Measurements from ENCODE around the gene MAP3K4. TPM values are rescaled to one million over a fixed set of nuclear protein-coding genes. Genes with fewer than 3 reads are reported as not detected.
"Not testable (repeated sequence)": the region's sequence is repeated elsewhere in the genome, so short reads cannot be mapped to it uniquely, and the experiment has no call there.

The MAP3K4 gene
- total and polyA plus RNA-seq, 2 of the 8 experiments (the other 6 are each of a cell fraction or from before 2014, with no cell fraction given): 16.6 to 51.6 TPM

- 90% methylated on average over 16 of the region's 16 CpGs; no CpG with 5 or more reads in 1 of the 2 experiments for WGBS, 2 experiments (ENCODE audit: extremely low coverage in 1 of 2, insufficient coverage in 1 of 2, insufficient read length in 1 of 2, insufficient replicate concordance in 2 of 2, low coverage in 1 of 2, low lambda C conversion rate in 2 of 2, missing lambda C conversion rate in 1 of 2)
- H2BK120ac ChIP-seq (replicated peaks; ENCODE audit: low read depth, low read length); H3K18ac ChIP-seq (ENCODE audit: extremely low read depth, low read length); H3K14ac ChIP-seq (ENCODE audit: insufficient read length); H3K4me1 ChIP-seq (replicated peaks in 1 of 4; ENCODE audit: control insufficient read depth in 3 of 4, insufficient read depth in 4 of 4, low read length in 3 of 4); H2AK5ac ChIP-seq (ENCODE audit: low read depth, low read length); H4K91ac ChIP-seq (replicated peaks; ENCODE audit: insufficient read length, low read length); H2BK12ac ChIP-seq (ENCODE audit: low read depth, low read length); H3K4me2 ChIP-seq (ENCODE audit: insufficient read depth in 1 of 2, low read depth in 2 of 2, low read length in 2 of 2); FAIRE-seq; H3K79me2 ChIP-seq (ENCODE audit: control insufficient read depth in 1 of 2, insufficient read depth in 2 of 2, low read length in 2 of 2); H3K9me3 ChIP-seq (ENCODE audit: insufficient read depth in 2 of 2, low read depth in 1 of 2, low read length in 1 of 2); H4K5ac ChIP-seq (ENCODE audit: insufficient read length, low read depth, low read length); H3K79me1 ChIP-seq (ENCODE audit: low read depth, low read length); POLR2A ChIA-PET (ENCODE audit: partially characterized antibody); H2BK20ac ChIP-seq (ENCODE audit: low read length); H2BK5ac ChIP-seq (ENCODE audit: low read depth, low read length); H2AFZ ChIP-seq (ENCODE audit: low read length); H3K27me3 ChIP-seq (replicated peaks in 1 of 4; ENCODE audit: control insufficient read depth in 3 of 4, extremely low read depth in 1 of 4, insufficient read depth in 3 of 4, low read length in 3 of 4); H2BK15ac ChIP-seq (ENCODE audit: low read length); DNase-seq (ENCODE audit: low read depth in 1 of 2, low spot score in 2 of 2); H3K9ac ChIP-seq (replicated peaks in 1 of 4; ENCODE audit: extremely low read depth in 1 of 4, low read depth in 3 of 4, low read length in 3 of 4); H4K8ac ChIP-seq (ENCODE audit: extremely low read depth, insufficient read depth, low read length); H3K27ac ChIP-seq (ENCODE audit: low read depth, low read length); H3K36me3 ChIP-seq (ENCODE audit: control insufficient read depth in 2 of 4, insufficient read depth in 4 of 4, low read length in 3 of 4); H3K4ac ChIP-seq (replicated peaks; ENCODE audit: insufficient read length, low read depth, low read length); H3K23me2 ChIP-seq (ENCODE audit: low read depth, low read length); H3K4me3 ChIP-seq (ENCODE audit: extremely low read depth in 1 of 4, insufficient read depth in 2 of 4, low read depth in 3 of 4, low read length in 4 of 4); H4K20me1 ChIP-seq (replicated peaks in 1 of 2; ENCODE audit: control insufficient read depth in 1 of 2, insufficient read depth in 2 of 2, low read length in 2 of 2); H3K23ac ChIP-seq (ENCODE audit: insufficient read length); H3K56ac ChIP-seq (replicated peaks; ENCODE audit: insufficient read length, low read depth, low read length): not testable (repeated sequence)
- CTCF ChIA-PET (ENCODE audit: partially characterized antibody): interaction anchor here (0.8 to 1.6 kb wide), 3 partner anchors 12 to 16 kb away, joined by 3 to 5 read pairs (median 3); no protein-coding TSS in a partner anchor
These were observed 19.0 kb upstream of the MAP3K4 start for GRCh38 chr6:160972594-160972993.
